ENCODE measurements around the gene SLITRK3.
"Not testable (repeated sequence)": the region's sequence is repeated elsewhere in the genome, so short reads cannot be mapped to it uniquely, and the experiment has no call there.

The SLITRK3 gene

DNA sequence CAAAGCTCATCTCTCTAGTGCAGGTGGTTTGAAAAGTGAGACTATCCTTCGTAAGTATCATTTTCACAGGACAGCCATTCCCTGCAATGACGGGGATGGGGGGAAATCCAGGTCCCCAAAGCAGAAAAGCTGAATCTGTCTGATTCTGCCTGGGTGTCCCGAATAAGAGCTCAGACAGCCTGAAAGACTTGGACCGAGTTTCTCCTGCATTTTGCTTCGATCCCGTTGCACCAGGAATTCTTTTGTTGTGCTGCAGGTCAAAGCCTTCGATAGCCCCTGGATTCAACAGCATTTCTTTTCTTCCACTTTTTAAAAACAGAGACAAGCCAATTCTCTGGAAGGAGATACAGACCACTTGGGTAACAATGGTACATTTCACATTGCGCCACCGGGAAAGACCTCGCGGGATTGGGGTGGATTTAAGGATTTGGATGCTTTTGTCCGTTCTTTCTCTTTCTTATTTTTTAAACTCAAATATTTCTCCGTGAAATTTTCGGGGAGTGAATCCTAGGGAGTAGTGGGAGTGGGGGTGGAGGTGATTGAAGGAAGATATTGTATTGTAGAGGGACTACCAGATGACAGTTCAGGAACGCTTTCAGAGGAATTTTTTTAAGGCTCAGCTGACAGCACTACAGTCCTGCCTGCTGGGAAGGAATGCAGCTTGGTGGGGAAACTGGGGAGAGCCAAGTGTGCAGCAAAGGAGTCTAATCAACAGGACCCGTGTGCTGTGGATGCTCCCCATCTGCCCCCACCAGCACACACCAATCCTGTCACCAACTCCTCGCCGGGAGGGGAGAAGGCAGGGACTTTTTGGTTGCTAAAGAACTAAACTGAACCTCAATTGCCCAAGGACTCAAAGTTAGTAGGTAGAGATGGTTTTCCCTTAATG, 2.6 kb downstream of the SLITRK3 start:
- no peak for DNase-seq (ENCODE audit: low read depth in 1 of 2, low spot score in 1 of 2)

- no peak for DNase-seq (ENCODE audit: low read depth in 1 of 2, low spot score in 1 of 2)
Measured at GRCh38 chr3:165192610-165193192, 3.5 kb downstream of the SLITRK3 start.

DNA sequence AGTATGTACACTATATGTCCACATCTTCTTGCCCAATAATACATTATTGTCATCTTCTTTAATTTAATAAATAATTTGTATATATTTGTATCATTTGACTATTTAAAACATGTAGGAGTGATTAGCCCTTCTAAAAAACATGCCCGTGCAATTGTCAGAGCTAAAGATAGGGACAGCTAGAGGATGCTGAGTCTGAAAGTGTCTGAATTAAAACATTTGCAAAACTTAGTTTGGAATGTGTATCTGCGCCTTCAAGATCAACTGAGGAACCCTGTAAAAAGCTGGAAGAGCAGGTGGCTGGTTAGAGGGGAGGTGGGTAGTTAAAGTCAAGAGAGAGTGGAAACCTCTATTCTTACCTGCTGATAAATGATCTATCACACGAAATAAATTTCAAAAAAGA, 4.7 kb downstream of the SLITRK3 start:
- DNase-seq (ENCODE audit: low read depth in 1 of 2, low spot score in 1 of 2), result no peak

DNA sequence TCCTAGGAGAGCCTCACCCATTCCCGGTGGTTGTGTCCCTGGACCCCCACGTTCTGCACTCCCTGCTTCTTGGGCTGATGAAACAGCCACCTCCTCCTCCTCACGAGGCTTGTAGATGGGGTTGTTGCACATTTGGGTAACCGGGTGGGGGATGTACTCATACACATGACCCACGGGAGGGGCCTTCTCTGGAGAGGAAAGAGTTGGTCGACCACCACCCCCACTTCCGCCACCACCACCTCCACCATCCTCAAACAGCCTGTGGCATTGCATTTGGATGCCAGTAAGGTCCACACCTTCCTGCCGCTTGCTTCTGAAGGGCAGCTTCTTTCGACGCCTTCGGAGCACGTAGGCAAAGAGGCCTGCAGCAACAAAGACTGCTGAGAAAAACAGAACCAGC, 7.7 kb downstream of the SLITRK3 start:
- no peak for DNase-seq (ENCODE audit: low read depth in 1 of 2, low spot score in 1 of 2)

DNA sequence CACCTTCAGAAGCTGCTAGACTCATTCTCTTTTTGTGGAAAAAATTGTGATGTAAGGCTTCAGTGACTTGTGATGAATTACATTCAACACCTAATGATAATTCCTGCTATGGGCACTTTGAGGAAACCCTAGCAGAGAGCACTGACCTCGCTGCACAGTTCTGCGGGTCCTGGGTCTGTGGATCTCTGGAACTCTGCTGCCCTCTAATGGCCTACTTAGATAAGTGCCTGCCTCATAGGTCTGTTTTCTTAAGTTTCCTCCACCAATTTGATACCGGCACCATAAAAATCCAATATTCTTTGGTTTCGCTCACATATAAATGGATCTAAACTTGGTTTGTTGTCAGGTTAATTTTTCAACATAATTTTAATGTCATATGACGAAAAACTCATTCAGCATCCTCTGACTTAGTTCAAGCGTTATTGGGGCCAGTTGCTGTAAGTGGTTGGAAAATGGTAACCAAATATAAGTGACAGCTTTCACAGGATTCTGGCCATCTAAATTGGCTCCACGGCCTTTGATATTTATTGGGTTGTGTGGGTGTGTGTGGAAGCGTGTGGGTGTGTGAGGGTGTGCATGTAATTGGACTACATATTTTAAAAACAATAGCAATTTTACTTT, 10.4 kb downstream of the SLITRK3 start:
- no peak for DNase-seq (ENCODE audit: low read depth in 1 of 2, low spot score in 1 of 2)

DNA sequence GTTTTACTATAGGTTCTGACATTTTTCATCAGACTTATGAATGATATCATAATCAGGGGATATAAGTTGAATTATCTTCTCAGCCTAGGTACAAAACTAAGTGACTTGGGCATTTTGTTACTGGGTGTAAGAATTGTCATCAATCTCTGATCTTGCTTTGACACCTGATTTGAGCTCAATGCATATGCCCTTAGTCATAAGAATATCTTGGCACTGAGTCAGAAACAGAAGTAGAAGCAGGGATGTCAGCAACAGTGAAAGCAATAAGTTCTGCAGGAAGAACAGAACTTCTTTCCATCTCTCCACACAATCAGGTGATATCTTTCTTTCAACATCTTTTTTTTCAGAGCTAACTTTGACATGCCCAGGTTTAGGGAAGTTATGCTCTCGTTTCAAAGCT, 14.6 kb downstream of the SLITRK3 start:
- DNase-seq (ENCODE audit: low read depth in 1 of 2, low spot score in 1 of 2), result no peak

DNA sequence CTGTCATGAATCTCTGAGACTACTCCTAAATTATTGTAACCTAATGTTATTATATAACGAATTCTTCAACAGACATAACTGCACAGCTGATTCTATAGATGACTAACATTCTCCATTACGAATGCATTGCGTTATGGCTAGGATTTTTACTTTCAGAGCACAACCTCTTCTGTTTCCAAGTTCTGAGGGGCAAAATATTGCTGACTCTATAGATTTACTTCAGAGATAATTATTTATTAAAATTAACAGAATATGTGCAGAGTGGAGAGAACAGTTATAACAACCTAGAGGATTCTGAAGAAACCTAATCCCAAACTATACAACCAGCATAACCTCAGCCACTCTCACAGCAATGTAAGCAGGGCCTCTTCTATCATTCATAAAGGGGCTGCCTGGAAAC, 25.9 kb downstream of the SLITRK3 start:
- DNase-seq (ENCODE audit: low read depth in 1 of 2, low spot score in 1 of 2), result no peak

DNA sequence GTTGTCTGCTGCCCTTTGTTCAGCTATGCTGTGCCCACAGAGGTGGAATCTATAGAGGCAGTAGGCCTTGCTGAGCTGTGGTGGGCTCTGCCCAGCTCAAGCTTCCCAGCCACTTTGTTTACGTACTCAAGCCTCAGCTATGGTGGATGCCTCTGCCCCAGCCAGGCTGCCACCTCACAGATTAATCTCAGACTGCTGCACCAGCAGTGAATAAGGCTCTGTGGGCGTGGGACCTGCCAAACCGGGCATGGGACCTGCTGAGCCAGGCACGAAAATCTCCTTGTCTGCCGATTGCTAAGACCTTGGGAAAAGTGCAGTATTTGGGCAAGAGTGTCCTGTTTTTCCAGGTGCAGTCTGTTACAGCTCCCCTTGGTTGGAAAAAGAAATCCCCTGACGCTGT, 26.8 kb downstream of the SLITRK3 start:
- DNase-seq (ENCODE audit: low read depth in 1 of 2, low spot score in 1 of 2), result no peak

DNA sequence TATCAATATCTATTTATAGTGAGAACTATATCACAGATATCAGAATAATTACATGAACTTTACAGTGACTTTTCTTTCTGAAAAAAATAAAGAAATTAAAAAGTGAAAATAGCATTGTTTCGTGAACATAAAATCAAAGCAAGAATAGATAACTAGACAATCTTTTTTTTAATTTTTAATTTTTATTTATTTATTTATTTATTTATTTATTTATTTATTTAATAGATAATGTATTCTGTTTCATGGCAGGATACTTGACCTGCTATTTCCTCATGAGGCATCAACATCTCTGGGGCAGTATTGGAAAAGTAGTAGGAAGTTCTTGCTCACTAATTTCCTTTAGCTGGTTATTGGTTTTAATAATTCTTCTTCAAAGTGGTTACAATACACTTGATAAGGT, 33.3 kb downstream of the SLITRK3 start:
- no peak for DNase-seq (ENCODE audit: low read depth in 1 of 2, low spot score in 1 of 2)

DNA sequence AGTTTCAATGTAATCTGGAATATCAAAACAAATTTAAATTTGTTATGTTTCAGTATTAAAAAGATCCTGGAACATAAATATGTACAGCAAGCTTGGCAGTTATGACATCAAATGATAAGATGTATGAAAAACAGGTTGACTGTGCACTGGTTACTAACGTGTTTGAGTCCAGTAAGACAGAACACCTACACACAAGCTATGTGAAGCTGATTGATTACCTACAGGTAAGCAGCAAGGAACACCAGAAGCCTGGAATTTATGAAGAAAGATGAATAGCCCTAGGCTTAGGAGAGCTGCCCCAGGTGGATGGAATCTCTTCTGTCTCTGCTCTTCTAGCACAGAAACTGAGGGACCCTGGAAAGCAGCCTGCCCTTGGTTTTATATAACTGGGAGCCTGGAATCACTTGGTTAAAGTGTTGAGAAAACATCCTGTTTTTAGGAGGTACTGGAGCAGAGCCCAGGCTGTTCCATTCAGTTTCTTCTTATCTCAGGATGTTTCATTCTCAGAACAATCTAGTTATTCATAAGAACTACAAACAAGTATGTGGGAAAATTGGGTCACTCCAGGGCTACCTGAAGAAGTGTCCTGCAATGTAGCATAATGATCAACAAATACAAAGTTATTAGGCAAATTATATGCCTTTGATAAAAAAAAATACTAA, 36.3 kb downstream of the SLITRK3 start:
- DNase-seq (ENCODE audit: low read depth in 1 of 2, low spot score in 1 of 2), result no peak

GRCh38 chr3:165158011-165158410, 38.2 kb downstream of the SLITRK3 start:
- DNase-seq (ENCODE audit: low read depth in 1 of 2, low spot score in 1 of 2), result no peak

GRCh38 chr3:165156757-165157420, 39.3 kb downstream of the SLITRK3 start:
- DNase-seq (ENCODE audit: low read depth in 1 of 2, low spot score in 1 of 2), result no peak

- DNase-seq (ENCODE audit: low read depth in 1 of 2, low spot score in 1 of 2), result no peak
Measured at GRCh38 chr3:165148876-165149441, 47.2 kb downstream of the SLITRK3 start.

GRCh38 chr3:165144271-165144670, 51.9 kb downstream of the SLITRK3 start:
- DNase-seq (ENCODE audit: low read depth in 1 of 2, low spot score in 1 of 2), result no peak

DNA sequence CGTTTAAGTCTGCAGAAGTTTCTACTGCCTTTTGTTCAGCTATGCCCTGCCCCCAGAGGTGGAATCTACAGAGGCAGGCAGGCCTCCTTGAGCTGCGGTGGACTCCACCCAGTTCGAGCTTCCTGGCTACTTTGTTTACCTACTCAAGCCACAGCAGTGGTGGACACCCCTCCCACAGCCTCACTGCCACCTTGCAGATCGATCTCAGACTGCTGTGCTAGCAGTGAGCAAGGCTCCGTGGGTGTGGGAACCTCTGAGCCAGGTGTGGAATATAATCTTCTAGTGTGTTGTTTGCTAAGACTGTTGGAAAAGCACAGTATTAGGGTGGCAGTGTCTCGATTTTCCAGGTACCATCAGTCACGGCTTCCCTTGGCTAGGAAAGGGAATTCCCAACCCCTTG, 56.3 kb downstream of the SLITRK3 start:
- not testable (repeated sequence) for DNase-seq (ENCODE audit: low read depth in 1 of 2, low spot score in 1 of 2)

All from activated CD4-positive, alpha-beta T cell treated with anti-CD3 and anti-CD28 coated beads, Interleukin-2, amount 50 U/mL, for 24 hours (primary cell).